Ishikawa (cell line): ENCODE data around the gene INPP4B.

Experiments used
- CEBPB ChIP-seq: IDR thresholded peaks from 2 replicates; pipeline ENCODE4 v1.6.1; 2012
- CREB1 ChIP-seq: IDR thresholded peaks from 2 replicates; pipeline ENCODE4 v1.6.1; 2012; ENCODE audit warnings: low read depth
- EP300 ChIP-seq: IDR thresholded peaks from 2 replicates; pipeline ENCODE4 v1.6.1; 2012; ENCODE audit warnings: borderline replicate concordance
- FOXM1 ChIP-seq: IDR thresholded peaks from 2 replicates; pipeline ENCODE4 v1.6.1; 2012; ENCODE audit warnings: low read depth, borderline replicate concordance
- NFIC ChIP-seq: IDR thresholded peaks from 2 replicates; pipeline ENCODE4 v1.6.1; 2012
- RAD21 ChIP-seq: IDR thresholded peaks from 2 replicates; pipeline ENCODE4 v1.6.1; 2012; ENCODE audit warnings: low read depth
- TAF1 ChIP-seq: IDR thresholded peaks from 2 replicates; pipeline ENCODE4 v1.6.1; 2012; ENCODE audit warnings: low read depth, mild to moderate bottlenecking
- TCF12 ChIP-seq: IDR thresholded peaks from 2 replicates; pipeline ENCODE4 v1.6.1; 2012; ENCODE audit warnings: low read depth
- YY1 ChIP-seq: IDR thresholded peaks from 2 replicates; pipeline ENCODE4 v1.6.1; 2012; ENCODE audit warnings: low read depth
- ZBTB7A ChIP-seq: IDR thresholded peaks from 2 replicates; pipeline ENCODE4 v1.6.1; 2012; ENCODE audit warnings: low read depth
- TF ChIP-seq, protein P1 (sequence below): IDR thresholded peaks from 2 replicates; pipeline ENCODE4 v1.6.1; 2012
- TF ChIP-seq, protein P2 (sequence below): IDR thresholded peaks from 2 replicates; pipeline ENCODE4 v1.6.1; 2012; ENCODE audit warnings: low read depth, mild to moderate bottlenecking
- TF ChIP-seq, protein P3 (sequence below): IDR thresholded peaks from 2 replicates; pipeline ENCODE4 v1.6.1; 2012

DNA sequence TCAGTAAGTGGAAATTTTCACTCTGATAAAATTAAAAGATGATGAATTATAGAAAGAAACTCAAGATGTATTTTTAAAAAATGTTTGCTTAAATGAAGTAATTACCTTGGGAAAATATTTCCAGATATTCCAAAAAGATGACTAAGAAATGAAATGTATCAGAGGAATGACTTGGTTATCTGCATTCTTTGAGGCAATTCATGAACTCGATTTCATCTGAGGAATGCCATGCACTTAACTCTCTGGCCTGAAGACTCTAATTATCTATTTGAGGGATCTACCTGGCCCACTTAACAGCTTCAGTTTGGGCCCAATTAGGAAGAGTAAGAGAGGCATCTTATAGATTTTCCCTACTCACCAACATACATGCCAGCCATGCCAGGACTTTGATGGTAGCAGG lies 182.3 kb downstream of the INPP4B start:
- no peak for TF ChIP-seq FOXM1
- TF ChIP-seq, protein P1, sequence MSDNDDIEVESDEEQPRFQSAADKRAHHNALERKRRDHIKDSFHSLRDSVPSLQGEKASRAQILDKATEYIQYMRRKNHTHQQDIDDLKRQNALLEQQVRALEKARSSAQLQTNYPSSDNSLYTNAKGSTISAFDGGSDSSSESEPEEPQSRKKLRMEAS = no peak
- no peak for TF ChIP-seq NFIC
- no peak for TF ChIP-seq TAF1
- TF ChIP-seq, protein P2, sequence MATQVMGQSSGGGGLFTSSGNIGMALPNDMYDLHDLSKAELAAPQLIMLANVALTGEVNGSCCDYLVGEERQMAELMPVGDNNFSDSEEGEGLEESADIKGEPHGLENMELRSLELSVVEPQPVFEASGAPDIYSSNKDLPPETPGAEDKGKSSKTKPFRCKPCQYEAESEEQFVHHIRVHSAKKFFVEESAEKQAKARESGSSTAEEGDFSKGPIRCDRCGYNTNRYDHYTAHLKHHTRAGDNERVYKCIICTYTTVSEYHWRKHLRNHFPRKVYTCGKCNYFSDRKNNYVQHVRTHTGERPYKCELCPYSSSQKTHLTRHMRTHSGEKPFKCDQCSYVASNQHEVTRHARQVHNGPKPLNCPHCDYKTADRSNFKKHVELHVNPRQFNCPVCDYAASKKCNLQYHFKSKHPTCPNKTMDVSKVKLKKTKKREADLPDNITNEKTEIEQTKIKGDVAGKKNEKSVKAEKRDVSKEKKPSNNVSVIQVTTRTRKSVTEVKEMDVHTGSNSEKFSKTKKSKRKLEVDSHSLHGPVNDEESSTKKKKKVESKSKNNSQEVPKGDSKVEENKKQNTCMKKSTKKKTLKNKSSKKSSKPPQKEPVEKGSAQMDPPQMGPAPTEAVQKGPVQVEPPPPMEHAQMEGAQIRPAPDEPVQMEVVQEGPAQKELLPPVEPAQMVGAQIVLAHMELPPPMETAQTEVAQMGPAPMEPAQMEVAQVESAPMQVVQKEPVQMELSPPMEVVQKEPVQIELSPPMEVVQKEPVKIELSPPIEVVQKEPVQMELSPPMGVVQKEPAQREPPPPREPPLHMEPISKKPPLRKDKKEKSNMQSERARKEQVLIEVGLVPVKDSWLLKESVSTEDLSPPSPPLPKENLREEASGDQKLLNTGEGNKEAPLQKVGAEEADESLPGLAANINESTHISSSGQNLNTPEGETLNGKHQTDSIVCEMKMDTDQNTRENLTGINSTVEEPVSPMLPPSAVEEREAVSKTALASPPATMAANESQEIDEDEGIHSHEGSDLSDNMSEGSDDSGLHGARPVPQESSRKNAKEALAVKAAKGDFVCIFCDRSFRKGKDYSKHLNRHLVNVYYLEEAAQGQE = no peak
- TF ChIP-seq CEBPB = no peak
- TF ChIP-seq, protein P3, sequence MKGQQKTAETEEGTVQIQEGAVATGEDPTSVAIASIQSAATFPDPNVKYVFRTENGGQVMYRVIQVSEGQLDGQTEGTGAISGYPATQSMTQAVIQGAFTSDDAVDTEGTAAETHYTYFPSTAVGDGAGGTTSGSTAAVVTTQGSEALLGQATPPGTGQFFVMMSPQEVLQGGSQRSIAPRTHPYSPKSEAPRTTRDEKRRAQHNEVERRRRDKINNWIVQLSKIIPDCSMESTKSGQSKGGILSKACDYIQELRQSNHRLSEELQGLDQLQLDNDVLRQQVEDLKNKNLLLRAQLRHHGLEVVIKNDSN = no peak
- no peak for TF ChIP-seq RAD21
- no peak for TF ChIP-seq TCF12
- no peak for TF ChIP-seq ZBTB7A
- TF ChIP-seq CREB1 = no peak
- TF ChIP-seq EP300 = no peak
- no peak for TF ChIP-seq YY1
